ENCODE results near the gene SCAF8. TPM values are rescaled to one million over a fixed set of nuclear protein-coding genes. Genes with fewer than 3 reads are reported as not detected.

The SCAF8 gene
- polyA plus RNA-seq, 1 of the 3 experiments (the other 2 are of a cell fraction) = 11.0 TPM

DNA sequence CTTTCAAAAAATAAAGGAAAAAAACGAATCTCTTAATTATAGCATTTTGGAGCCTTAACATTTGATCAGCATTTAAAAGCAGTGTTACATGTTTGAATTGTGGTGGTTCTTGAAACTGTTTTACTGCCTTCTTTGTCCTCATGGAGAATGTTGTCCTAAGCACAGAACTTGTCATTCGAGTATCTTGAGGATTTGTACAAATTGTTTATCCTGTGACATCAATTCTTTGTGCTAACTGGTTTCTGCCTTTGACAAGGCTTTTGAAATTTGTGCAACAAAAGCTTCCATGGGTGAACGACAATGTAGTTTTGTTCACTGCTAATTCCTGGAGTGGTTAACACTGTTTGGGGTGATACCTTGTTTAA lies 130.8 kb downstream of the SCAF8 start:
- Histone ChIP-seq H3K9me3 (no peaks in the 10 kb centered on the region), H3K79me2 (ENCODE audit: insufficient read depth) (peaks cover 50% of the 10 kb centered on the region), H4K20me1 (ENCODE audit: insufficient read depth) (peaks cover 26% of the 10 kb centered on the region), H3K4me3 (ENCODE audit: low read depth in 2 of 2, low read length in 1 of 2) (no peak overlapping the region), H3K27me3 (ENCODE audit: insufficient read depth) (no peaks in the 10 kb centered on the region), H3K27ac (ENCODE audit: low read depth in 2 of 2, low read length in 1 of 2) (no peak overlapping the region), H3K9me2 (no peaks in the 10 kb centered on the region), H3K4me2 (no peak overlapping the region), H3K4me1 (ENCODE audit: control insufficient read depth in 1 of 2, insufficient read depth in 2 of 2, low read depth in 1 of 2, low read length in 1 of 2) (no peaks in the 10 kb centered on the region; a peak in 1 of 4 replicates), H2AFZ (ENCODE audit: low read depth) (no peak overlapping the region), H3F3A (replicated peaks; ENCODE audit: insufficient read depth) (peaks cover 20% of the 10 kb centered on the region), H3K9ac (no peak overlapping the region), H3K36me3 (replicated peaks in 1 of 2; ENCODE audit: control insufficient read depth in 1 of 2, insufficient read depth in 2 of 2, low read length in 1 of 2) (peaks cover 0 to 16% of the 10 kb centered on the region in 2 experiments)
- TF ChIP-seq, protein P1, sequence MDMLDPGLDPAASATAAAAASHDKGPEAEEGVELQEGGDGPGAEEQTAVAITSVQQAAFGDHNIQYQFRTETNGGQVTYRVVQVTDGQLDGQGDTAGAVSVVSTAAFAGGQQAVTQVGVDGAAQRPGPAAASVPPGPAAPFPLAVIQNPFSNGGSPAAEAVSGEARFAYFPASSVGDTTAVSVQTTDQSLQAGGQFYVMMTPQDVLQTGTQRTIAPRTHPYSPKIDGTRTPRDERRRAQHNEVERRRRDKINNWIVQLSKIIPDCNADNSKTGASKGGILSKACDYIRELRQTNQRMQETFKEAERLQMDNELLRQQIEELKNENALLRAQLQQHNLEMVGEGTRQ (IDR thresholded peaks at IDR 0.05; ENCODE audit: borderline replicate concordance, low read depth, low read length) = no peak
- TF ChIP-seq, protein P2, sequence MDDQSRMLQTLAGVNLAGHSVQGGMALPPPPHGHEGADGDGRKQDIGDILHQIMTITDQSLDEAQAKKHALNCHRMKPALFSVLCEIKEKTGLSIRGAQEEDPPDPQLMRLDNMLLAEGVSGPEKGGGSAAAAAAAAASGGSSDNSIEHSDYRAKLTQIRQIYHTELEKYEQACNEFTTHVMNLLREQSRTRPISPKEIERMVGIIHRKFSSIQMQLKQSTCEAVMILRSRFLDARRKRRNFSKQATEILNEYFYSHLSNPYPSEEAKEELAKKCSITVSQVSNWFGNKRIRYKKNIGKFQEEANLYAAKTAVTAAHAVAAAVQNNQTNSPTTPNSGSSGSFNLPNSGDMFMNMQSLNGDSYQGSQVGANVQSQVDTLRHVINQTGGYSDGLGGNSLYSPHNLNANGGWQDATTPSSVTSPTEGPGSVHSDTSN (IDR thresholded peaks at IDR 0.05) = no peak
- no peak for TF ChIP-seq MEF2A (IDR thresholded peaks at IDR 0.05; ENCODE audit: borderline replicate concordance, low read depth)
- TF ChIP-seq SMC3 (IDR thresholded peaks at IDR 0.05; ENCODE audit: low read depth, low read length) = no peak
- no peak for TF ChIP-seq YY1 (IDR thresholded peaks at IDR 0.05; ENCODE audit: low read depth)
- TF ChIP-seq EP300 (IDR thresholded peaks at IDR 0.05; ENCODE audit: borderline replicate concordance in 1 of 2, low read depth in 1 of 2, low read length in 1 of 2) = no peak
- no peak for TF ChIP-seq GABPA (IDR thresholded peaks at IDR 0.05; ENCODE audit: low read depth)
- TF ChIP-seq NRF1 (IDR thresholded peaks at IDR 0.05; ENCODE audit: low read depth, low read length) = no peak
- TF ChIP-seq GATA2 (CRISPR knock-in tag; IDR thresholded peaks at IDR 0.05) = no peak
- TF ChIP-seq JUND (IDR thresholded peaks at IDR 0.05) = no peak
- no peak for TF ChIP-seq TEAD4 (IDR thresholded peaks at IDR 0.05; ENCODE audit: borderline replicate concordance, insufficient read depth)
- TF ChIP-seq, protein P3, sequence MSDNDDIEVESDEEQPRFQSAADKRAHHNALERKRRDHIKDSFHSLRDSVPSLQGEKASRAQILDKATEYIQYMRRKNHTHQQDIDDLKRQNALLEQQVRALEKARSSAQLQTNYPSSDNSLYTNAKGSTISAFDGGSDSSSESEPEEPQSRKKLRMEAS (IDR thresholded peaks at IDR 0.05; ENCODE audit: low read depth) = no peak
- WGBS (ENCODE audit: low lambda C conversion rate) = 89% methylated on average over 3 of the region's 3 CpGs
- no peak for DNase-seq
- ChIA-PET POLR2A (no interaction called here), CTCF (interaction anchor here (4.9 kb wide), 1 partner anchor 188 kb away, joined by 21 read pairs; no protein-coding TSS in a partner anchor)

DNA sequence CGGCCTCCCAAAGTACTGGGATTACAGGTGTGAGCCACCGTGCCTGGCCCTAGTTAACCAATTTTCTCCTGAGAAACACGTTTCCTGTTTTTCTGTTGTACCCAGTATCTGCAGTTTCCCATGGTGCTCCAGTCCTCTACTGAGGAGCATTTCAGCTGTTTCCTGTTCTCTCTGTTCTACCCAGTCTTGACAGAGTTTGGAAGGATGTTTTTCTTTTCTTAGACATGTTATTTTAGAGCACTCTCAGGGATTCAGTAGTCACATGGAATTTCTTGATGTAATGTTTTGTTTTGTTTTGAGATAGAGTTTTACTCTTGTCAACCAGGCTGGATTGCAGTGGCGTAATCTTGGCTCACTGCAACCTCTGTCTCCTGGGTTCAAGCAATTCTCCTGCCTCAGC lies 132.1 kb downstream of the SCAF8 start:
- Histone ChIP-seq H3K9me3 (no peaks in the 10 kb centered on the region), H3K27ac (ENCODE audit: low read depth in 2 of 2, low read length in 1 of 2) (no peak overlapping the region), H3K36me3 (replicated peaks in 1 of 2; ENCODE audit: control insufficient read depth in 1 of 2, insufficient read depth in 2 of 2, low read length in 1 of 2) (peaks cover 0 to 16% of the 10 kb centered on the region in 2 experiments), H2AFZ (ENCODE audit: low read depth) (no peak overlapping the region), H3K4me1 (ENCODE audit: control insufficient read depth in 1 of 2, insufficient read depth in 2 of 2, low read depth in 1 of 2, low read length in 1 of 2) (no peaks in the 10 kb centered on the region; a peak in 1 of 4 replicates), H3K9ac (no peak overlapping the region), H3K27me3 (ENCODE audit: insufficient read depth) (no peaks in the 10 kb centered on the region), H3F3A (replicated peaks; ENCODE audit: insufficient read depth) (peaks cover 25% of the 10 kb centered on the region), H3K4me3 (ENCODE audit: low read depth in 2 of 2, low read length in 1 of 2) (no peak overlapping the region), H3K9me2 (no peaks in the 10 kb centered on the region), H3K79me2 (ENCODE audit: insufficient read depth) (peaks cover 52% of the 10 kb centered on the region; the same call in 1 of the 2 replicates), H4K20me1 (ENCODE audit: insufficient read depth) (peaks cover 28% of the 10 kb centered on the region), H3K4me2 (no peak overlapping the region)
- no peak for DNase-seq
- 96% methylated on average over 4 of the region's 4 CpGs for WGBS (ENCODE audit: low lambda C conversion rate)
- ChIA-PET CTCF (interaction anchor here (1.0 kb wide), 1 partner anchor 190 kb away, joined by 4 read pairs; no protein-coding TSS in a partner anchor), POLR2A (no interaction called here)
- TF ChIP-seq FOXJ3 (CRISPR knock-in tag; IDR thresholded peaks at IDR 0.05) (no peak), TAF1 (IDR thresholded peaks at IDR 0.05; ENCODE audit: borderline replicate concordance, low read depth, low read length) (no peak), RAD21 (IDR thresholded peaks at IDR 0.05; ENCODE audit: low read length) (no peak), TCF12 (IDR thresholded peaks at IDR 0.05) (no peak), FOSL2 (IDR thresholded peaks at IDR 0.05; ENCODE audit: borderline replicate concordance, low read depth) (no peak), POLR2AphosphoS5 (IDR thresholded peaks at IDR 0.05; ENCODE audit: low read depth, low read length) (no peak), ELF1 (IDR thresholded peaks at IDR 0.05) (no peak), GABPA (IDR thresholded peaks at IDR 0.05; ENCODE audit: low read depth) (no peak)
- TF ChIP-seq, protein P4, sequence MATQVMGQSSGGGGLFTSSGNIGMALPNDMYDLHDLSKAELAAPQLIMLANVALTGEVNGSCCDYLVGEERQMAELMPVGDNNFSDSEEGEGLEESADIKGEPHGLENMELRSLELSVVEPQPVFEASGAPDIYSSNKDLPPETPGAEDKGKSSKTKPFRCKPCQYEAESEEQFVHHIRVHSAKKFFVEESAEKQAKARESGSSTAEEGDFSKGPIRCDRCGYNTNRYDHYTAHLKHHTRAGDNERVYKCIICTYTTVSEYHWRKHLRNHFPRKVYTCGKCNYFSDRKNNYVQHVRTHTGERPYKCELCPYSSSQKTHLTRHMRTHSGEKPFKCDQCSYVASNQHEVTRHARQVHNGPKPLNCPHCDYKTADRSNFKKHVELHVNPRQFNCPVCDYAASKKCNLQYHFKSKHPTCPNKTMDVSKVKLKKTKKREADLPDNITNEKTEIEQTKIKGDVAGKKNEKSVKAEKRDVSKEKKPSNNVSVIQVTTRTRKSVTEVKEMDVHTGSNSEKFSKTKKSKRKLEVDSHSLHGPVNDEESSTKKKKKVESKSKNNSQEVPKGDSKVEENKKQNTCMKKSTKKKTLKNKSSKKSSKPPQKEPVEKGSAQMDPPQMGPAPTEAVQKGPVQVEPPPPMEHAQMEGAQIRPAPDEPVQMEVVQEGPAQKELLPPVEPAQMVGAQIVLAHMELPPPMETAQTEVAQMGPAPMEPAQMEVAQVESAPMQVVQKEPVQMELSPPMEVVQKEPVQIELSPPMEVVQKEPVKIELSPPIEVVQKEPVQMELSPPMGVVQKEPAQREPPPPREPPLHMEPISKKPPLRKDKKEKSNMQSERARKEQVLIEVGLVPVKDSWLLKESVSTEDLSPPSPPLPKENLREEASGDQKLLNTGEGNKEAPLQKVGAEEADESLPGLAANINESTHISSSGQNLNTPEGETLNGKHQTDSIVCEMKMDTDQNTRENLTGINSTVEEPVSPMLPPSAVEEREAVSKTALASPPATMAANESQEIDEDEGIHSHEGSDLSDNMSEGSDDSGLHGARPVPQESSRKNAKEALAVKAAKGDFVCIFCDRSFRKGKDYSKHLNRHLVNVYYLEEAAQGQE (IDR thresholded peaks at IDR 0.05; ENCODE audit: low read depth, low read length) = no peak
- TF ChIP-seq, protein P5, sequence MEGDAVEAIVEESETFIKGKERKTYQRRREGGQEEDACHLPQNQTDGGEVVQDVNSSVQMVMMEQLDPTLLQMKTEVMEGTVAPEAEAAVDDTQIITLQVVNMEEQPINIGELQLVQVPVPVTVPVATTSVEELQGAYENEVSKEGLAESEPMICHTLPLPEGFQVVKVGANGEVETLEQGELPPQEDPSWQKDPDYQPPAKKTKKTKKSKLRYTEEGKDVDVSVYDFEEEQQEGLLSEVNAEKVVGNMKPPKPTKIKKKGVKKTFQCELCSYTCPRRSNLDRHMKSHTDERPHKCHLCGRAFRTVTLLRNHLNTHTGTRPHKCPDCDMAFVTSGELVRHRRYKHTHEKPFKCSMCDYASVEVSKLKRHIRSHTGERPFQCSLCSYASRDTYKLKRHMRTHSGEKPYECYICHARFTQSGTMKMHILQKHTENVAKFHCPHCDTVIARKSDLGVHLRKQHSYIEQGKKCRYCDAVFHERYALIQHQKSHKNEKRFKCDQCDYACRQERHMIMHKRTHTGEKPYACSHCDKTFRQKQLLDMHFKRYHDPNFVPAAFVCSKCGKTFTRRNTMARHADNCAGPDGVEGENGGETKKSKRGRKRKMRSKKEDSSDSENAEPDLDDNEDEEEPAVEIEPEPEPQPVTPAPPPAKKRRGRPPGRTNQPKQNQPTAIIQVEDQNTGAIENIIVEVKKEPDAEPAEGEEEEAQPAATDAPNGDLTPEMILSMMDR (IDR thresholded peaks at IDR 0.05) = no peak
- TF ChIP-seq, protein P2 (IDR thresholded peaks at IDR 0.05) = no peak

All from SK-N-SH (cell line).